IMR-90 (cell line): ENCODE results near the gene POLRMT. TPM values are rescaled to one million over a fixed set of nuclear protein-coding genes. Genes with fewer than 3 reads are reported as not detected.

Experiments
- ATAC-seq: fragments of 200-7000 bp; cut with Tn5 transposase; 2 replicates; pipeline ENCODE4 v1.9.1; 2020; ENCODE audit warnings: low read depth, mild to moderate bottlenecking, moderate library complexity
- BruUV-seq: library from RNA; stranded (reverse); fragments of 400-500 nt; replicated peaks from 2 replicates; lab custom pipeline; 2021; lab: Mats Ljungman, UMichigan
- CTCF ChIA-PET: fragments of 300-600 bp; formaldehyde crosslinking; extraction: SDS; loops from one replicate; lab custom pipeline; 2021; ENCODE audit warnings: antibody characterized with exemption; lab: Yijun Ruan, JAX
- POLR2A ChIA-PET: fragments of 300-600 bp; sonication (Branson Sonifier 250); formaldehyde crosslinking; loops from one replicate; lab custom pipeline; 2022; ENCODE audit warnings: antibody characterized with exemption; ENCODE audit not compliant: unreplicated experiment; lab: Charles Lee
- DNase-seq: peaks from one replicate; pipeline ENCODE4 v3.0.0; 2013
- H2AFZ ChIP-seq: replicated peaks from 2 replicates; pipeline ENCODE3; 2013; ENCODE audit warnings: low read length, mild to moderate bottlenecking; ENCODE audit not compliant: poor library complexity
- H2AK5ac ChIP-seq: 2 replicates; pipeline ENCODE4 v1.6.1; 2013; ENCODE audit warnings: low read depth, low read length, inconsistent platforms
- H2AK9ac ChIP-seq: replicated peaks from 2 replicates; pipeline ENCODE3; 2013; ENCODE audit warnings: mild to moderate bottlenecking, low read depth, low read length, moderate library complexity; ENCODE audit not compliant: poor library complexity
- H2BK120ac ChIP-seq: 2 replicates; pipeline ENCODE4 v1.6.1; 2013; ENCODE audit warnings: low read depth, low read length, inconsistent platforms
- H2BK15ac ChIP-seq: 3 replicates; pipeline ENCODE4 v1.6.1; 2013; ENCODE audit warnings: low read depth, low read length, inconsistent platforms
- H2BK20ac ChIP-seq: 2 replicates; pipeline ENCODE4 v1.6.1; 2013; ENCODE audit warnings: low read depth, mild to moderate bottlenecking, inconsistent platforms, low read length, moderate library complexity
- H2BK5ac ChIP-seq: 2 replicates; pipeline ENCODE4 v1.6.1; 2013; ENCODE audit warnings: mild to moderate bottlenecking, low read depth, low read length, inconsistent platforms; ENCODE audit not compliant: poor library complexity, severe bottlenecking
- H3K14ac ChIP-seq: replicated peaks from 2 replicates; pipeline ENCODE4 v1.6.1; 2013; ENCODE audit warnings: low read depth, low read length, inconsistent platforms
- H3K18ac ChIP-seq: 2 replicates; pipeline ENCODE4 v1.6.1; 2013; ENCODE audit warnings: low read depth, low read length, control low read depth
- H3K23ac ChIP-seq: 2 replicates; pipeline ENCODE4 v1.6.1; 2013; ENCODE audit warnings: low read depth, low read length, inconsistent platforms
- H3K27ac ChIP-seq: 2 replicates; pipeline ENCODE4 v1.5.1; 2013; ENCODE audit warnings: mild to moderate bottlenecking, control low read depth, low read length; ENCODE audit not compliant: insufficient read depth
- H3K27me3 ChIP-seq: 2 replicates; pipeline ENCODE4 v1.6.1; 2013; ENCODE audit warnings: low read length; ENCODE audit not compliant: control insufficient read depth, insufficient read depth
- H3K36me3 ChIP-seq: 2 replicates; pipeline ENCODE4 v1.6.1; 2013; ENCODE audit warnings: low read length, mixed read lengths; ENCODE audit not compliant: control insufficient read depth, insufficient read depth
- H3K4ac ChIP-seq: 2 replicates; pipeline ENCODE4 v1.6.1; 2013; ENCODE audit warnings: low read depth, low read length, inconsistent platforms
- H3K4me1 ChIP-seq: 2 replicates; pipeline ENCODE4 v1.6.1; 2013; ENCODE audit warnings: low read length, mixed read lengths; ENCODE audit not compliant: control insufficient read depth, insufficient read depth
- H3K4me2 ChIP-seq: 2 replicates; pipeline ENCODE4 v1.6.1; 2013; ENCODE audit warnings: low read depth, mild to moderate bottlenecking, control low read depth, low read length, moderate library complexity
- H3K4me3 ChIP-seq: 2 replicates; pipeline ENCODE4 v1.5.1; 2013; ENCODE audit warnings: low read depth, mild to moderate bottlenecking, control low read depth, low read length, moderate library complexity; ENCODE audit not compliant: insufficient read depth
- H3K56ac ChIP-seq: 2 replicates; pipeline ENCODE4 v1.6.1; 2013; ENCODE audit warnings: low read length, inconsistent platforms; ENCODE audit not compliant: insufficient read depth; ENCODE audit errors: extremely low read depth
- H3K79me1 ChIP-seq, 2 experiments: 2 replicates each; pipeline ENCODE4 v1.6.1; 2013; ENCODE audit warnings: low read length in 2 of 2, inconsistent platforms in 1 of 2, low read depth in 1 of 2
- H3K9ac ChIP-seq: 2 replicates; pipeline ENCODE4 v1.6.1; 2013; ENCODE audit warnings: low read depth, low read length, control low read depth
- H3K9me1 ChIP-seq: 2 replicates; pipeline ENCODE4 v1.6.1; 2013; ENCODE audit warnings: low read length, inconsistent platforms; ENCODE audit not compliant: insufficient read depth
- H3K9me3 ChIP-seq: 2 replicates; pipeline ENCODE4 v1.6.1; 2013; ENCODE audit warnings: low read length; ENCODE audit not compliant: control insufficient read depth, insufficient read depth
- H4K20me1 ChIP-seq: 2 replicates; pipeline ENCODE4 v1.6.1; 2013; ENCODE audit warnings: low read length, inconsistent platforms; ENCODE audit not compliant: insufficient read depth
- H4K5ac ChIP-seq: 2 replicates; pipeline ENCODE4 v1.6.1; 2013; ENCODE audit warnings: mild to moderate bottlenecking, low read depth, low read length, control low read depth
- H4K8ac ChIP-seq, 2 experiments: 2 replicates each; pipeline ENCODE4 v1.6.1; 2013; ENCODE audit warnings: low read depth in 2 of 2, low read length in 2 of 2, control low read depth in 1 of 2, inconsistent platforms in 1 of 2
- H4K91ac ChIP-seq: 2 replicates; pipeline ENCODE4 v1.6.1; 2013; ENCODE audit warnings: low read depth, low read length, inconsistent platforms; ENCODE audit not compliant: insufficient read depth
- BHLHE40 ChIP-seq: fragments of 150-350 bp; IDR thresholded peaks from 2 replicates; pipeline ENCODE4 v1.6.1; 2016; ENCODE audit warnings: mild to moderate bottlenecking, low read depth, low read length
- CEBPB ChIP-seq: IDR thresholded peaks from 2 replicates; pipeline ENCODE4 v1.6.1; 2012; ENCODE audit warnings: low read depth, low read length, improper control_type of control experiment
- CHD1 ChIP-seq: IDR thresholded peaks from 2 replicates; pipeline ENCODE4 v1.6.1; 2012; ENCODE audit warnings: low read depth, low read length, improper control_type of control experiment
- ELK1 ChIP-seq: fragments of 150-350 bp; IDR thresholded peaks from 2 replicates; pipeline ENCODE4 v1.6.1; 2016; ENCODE audit warnings: low read depth, mild to moderate bottlenecking, low read length, moderate library complexity, borderline replicate concordance
- MAFK ChIP-seq: IDR thresholded peaks from 2 replicates; pipeline ENCODE4 v1.6.1; 2012; ENCODE audit warnings: low read depth, low read length, improper control_type of control experiment
- NFE2L2 ChIP-seq: fragments of 150-350 bp; IDR thresholded peaks from 2 replicates; pipeline ENCODE4 v1.6.1; 2016; ENCODE audit warnings: low read depth, mild to moderate bottlenecking, low read length
- POLR2A ChIP-seq: IDR thresholded peaks from 2 replicates; pipeline ENCODE4 v1.6.1; 2012; ENCODE audit warnings: mild to moderate bottlenecking, low read depth, low read length
- RAD21 ChIP-seq: IDR thresholded peaks from 2 replicates; pipeline ENCODE4 v1.6.1; 2012; ENCODE audit warnings: low read length, improper control_type of control experiment
- RCOR1 ChIP-seq: IDR thresholded peaks from 2 replicates; pipeline ENCODE4 v1.6.1; 2012; ENCODE audit warnings: mild to moderate bottlenecking, low read length, improper control_type of control experiment; ENCODE audit not compliant: insufficient replicate concordance
- SMC3 ChIP-seq: fragments of 150-350 bp; IDR thresholded peaks from 2 replicates; pipeline ENCODE4 v1.6.1; 2016; ENCODE audit warnings: low read depth, mild to moderate bottlenecking, antibody characterized with exemption, low read length, moderate library complexity
- USF2 ChIP-seq: fragments of 150-350 bp; IDR thresholded peaks from 2 replicates; pipeline ENCODE4 v1.6.1; 2017; ENCODE audit warnings: mild to moderate bottlenecking, antibody characterized with exemption, low read length, low read depth
- WGBS, 2 experiments: methylation state at CpG; one replicate each; pipeline versions ENCODE4 v1.1.5 to v1.1.7; 2013; ENCODE audit warnings: missing lambda C conversion rate in 2 of 2; ENCODE audit not compliant: insufficient read length in 1 of 2; ENCODE audit errors: extremely low coverage in 2 of 2; 5-methylcytosine and 5-hydroxymethylcytosine counted together
- dilution Hi-C: fragments of 300-500 bp; cut with HindIII; formaldehyde crosslinking; loops from one replicate; pipeline ENCODE4 v1.14.3; 2018; ENCODE audit warnings: low sequenced_read_pairs; ENCODE audit not compliant: unreplicated experiment
- in situ Hi-C: fragments of 300-500 bp; cut with MboI; formaldehyde crosslinking; loops from 3 replicates; pipeline ENCODE4 v1.14.3; 2019; ENCODE audit warnings: low sequenced_read_pairs, inconsistent platforms, mixed read lengths
- intact Hi-C: fragments of 100-400 bp; cut with micrococcal nuclease; formaldehyde crosslinking; loops from 2 replicates; pipeline ENCODE4 v1.10.0; 2022
- polyA plus RNA-seq, 3 experiments: library from polyadenylated mRNA; depleted of rRNA; stranded (reverse); fragments of >200 nt; gene quantifications; 2 replicates each; pipeline ENCODE4 v1.2.3, GENCODE V29; 2012; ENCODE audit warnings: low replicate concordance in 1 of 3
- total RNA-seq: library from RNA; depleted of rRNA; stranded (reverse); fragments of >200 nt; gene quantifications from 2 replicates; pipeline ENCODE4 v1.2.3, GENCODE V29; 2012

POLRMT gene
- total and polyA plus RNA-seq, 2 of the 4 experiments (the other 2 are of a cell fraction): 9.9 to 29.6 TPM

- Histone ChIP-seq H4K8ac (no peak overlapping the region), H3K36me3 (peaks cover 49% of the 10 kb centered on the region), H4K91ac (no peak overlapping the region), H3K23ac (no peak overlapping the region), H3K14ac (no peak overlapping the region), H3K27me3 (no peaks in the 10 kb centered on the region), H3K4me3 (no peak overlapping the region), H2AK9ac (no peak overlapping the region), H2BK15ac (no peak overlapping the region), H3K4ac (no peak overlapping the region), H3K9ac (no peak overlapping the region), H3K4me1 (no peaks in the 10 kb centered on the region), H3K79me1 (peaks cover 0 to 31% of the 10 kb centered on the region in 2 experiments; a peak in 3 of 4 replicates), H3K9me1 (no peaks in the 10 kb centered on the region), H3K56ac (no peak overlapping the region), H4K5ac (no peak overlapping the region), H2BK20ac (no peak overlapping the region), H4K20me1 (peaks cover 44% of the 10 kb centered on the region), H3K27ac (no peak overlapping the region), H3K9me3 (no peaks in the 10 kb centered on the region), H2AFZ (no peak overlapping the region), H2BK120ac (no peak overlapping the region), H3K18ac (no peak overlapping the region), H2BK5ac (no peak overlapping the region), H2AK5ac (no peak overlapping the region), H3K4me2 (no peak overlapping the region)
- POLR2A ChIA-PET: no interaction called here
- ATAC-seq (no peak), DNase-seq (no peak)
- CTCF ChIA-PET: no interaction called here
- dilution Hi-C loops (no loop called here), intact Hi-C loops (no loop called here), in situ Hi-C loops (no loop called here)
- 96% methylated on average over 50 of the region's 58 CpGs; no CpG with 5 or more reads in 1 of the 2 experiments for WGBS, 2 experiments
- no peak for TF ChIP-seq ELK1
- TF ChIP-seq POLR2A: no peak
- no peak for TF ChIP-seq MAFK
- no peak for TF ChIP-seq USF2
- TF ChIP-seq BHLHE40: no peak
- no peak for TF ChIP-seq RCOR1
- no peak for TF ChIP-seq CHD1
- no peak for TF ChIP-seq CEBPB
- TF ChIP-seq SMC3: no peak
- no peak for TF ChIP-seq NFE2L2
- TF ChIP-seq RAD21: no peak
- BruUV-seq: no TSS peak
Observed at GRCh38 chr19:651114-651818, 17.9 kb upstream of the POLRMT start.
